ENCODE results near the gene KIAA0930.
"Not testable (repeated sequence)": the region's sequence is repeated elsewhere in the genome, so short reads cannot be mapped to it uniquely, and the experiment has no call there.

KIAA0930 gene

DNA sequence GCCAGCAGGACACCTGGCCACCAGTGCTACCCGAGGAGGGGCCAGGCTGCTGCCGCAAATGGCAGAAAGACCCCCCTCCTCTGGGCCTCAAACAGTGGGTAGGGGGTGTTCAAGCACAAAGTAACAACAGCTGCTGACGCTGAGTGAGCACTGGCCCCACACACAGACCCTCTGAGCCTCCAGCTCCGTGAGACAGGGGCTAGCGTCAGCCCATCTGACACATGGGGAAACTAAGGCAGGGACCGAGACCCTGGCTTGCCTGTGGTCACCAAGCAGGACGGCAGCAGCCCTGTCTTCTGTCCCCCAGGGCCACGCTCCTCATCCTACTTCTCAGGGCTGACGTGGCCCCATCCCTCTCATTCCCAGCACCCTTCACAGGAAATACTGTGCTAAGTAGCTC, 40.5 kb downstream of the KIAA0930 start:
- no peak for DNase-seq

DNA sequence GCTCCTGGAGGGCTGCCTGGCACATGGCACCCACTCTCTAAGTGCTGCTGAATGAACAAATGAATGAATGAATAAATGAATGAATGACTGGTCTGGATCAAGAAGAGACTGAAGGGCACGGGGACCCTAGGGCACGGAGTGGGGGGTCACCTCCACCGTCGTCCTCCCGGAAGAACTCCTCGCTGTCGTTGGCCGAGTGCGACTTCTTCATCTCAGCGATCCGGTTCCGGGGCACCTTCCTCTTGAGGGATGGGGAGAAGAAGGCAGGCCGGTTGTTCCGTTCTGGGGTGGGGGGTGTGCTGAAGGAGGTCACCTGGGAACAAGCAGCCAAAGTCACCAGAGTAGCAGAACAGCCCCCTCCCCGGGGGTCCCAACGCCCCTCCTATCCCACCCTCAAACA, 41.0 kb downstream of the KIAA0930 start:
- no peak for DNase-seq

DNA sequence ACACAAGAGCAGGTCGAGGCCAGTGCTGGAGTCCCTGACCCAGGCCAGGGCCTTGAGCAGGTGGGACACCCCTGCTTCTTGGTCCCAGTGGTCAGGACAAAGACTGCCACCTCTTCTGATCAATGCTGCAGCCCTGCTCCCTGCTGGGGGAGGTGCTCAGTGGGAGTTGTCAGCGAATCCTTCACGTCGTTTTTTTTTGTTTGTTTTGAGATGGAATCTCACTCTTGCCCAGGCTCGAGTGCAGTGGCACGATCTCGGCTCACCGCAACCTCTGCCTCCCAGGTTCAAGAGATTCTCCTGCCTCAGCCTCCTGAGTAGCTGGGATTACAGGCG, 42.3 kb downstream of the KIAA0930 start:
- DNase-seq, result no peak

DNA sequence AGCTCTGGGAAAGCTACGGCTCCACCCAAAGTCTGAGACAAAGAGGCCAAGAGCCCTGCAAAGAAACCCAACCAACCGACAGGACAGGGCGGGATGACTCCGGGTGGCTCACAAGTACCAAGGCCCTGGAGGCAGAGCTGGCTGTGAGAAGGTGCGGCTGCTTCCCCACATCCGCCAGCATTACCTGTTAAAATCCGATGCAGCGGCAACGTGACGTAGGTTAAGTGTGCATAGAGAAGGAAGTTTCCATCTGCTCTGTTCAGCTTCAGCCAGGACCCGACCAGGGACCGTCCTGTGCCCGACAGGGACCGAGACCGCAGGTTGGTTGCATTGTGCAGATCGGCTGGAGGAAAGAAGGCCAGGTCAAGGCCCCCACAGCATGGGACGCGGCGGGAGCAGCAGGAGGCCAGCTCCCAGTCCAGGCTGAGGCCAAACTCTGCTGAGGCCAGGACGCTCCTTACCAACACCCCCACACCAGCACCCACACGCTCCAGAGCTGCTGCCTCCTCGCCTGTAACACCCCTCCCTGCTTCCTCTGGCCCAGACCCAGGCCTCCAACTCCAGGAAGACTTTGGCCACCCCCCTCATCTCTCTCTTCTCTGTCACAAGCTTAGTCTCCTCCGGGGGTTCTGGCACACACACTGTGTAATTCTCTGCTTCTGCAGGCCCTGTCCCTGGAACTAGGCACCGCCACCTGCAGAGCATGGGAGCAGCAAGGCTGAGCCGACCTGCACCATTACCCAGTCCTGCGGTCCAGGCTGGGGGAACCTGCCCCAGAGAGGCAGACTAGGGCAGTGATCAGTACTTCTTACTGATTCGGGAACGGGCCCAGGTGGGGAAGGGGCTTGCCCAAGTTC, 42.9 kb downstream of the KIAA0930 start:
- DNase-seq, result no peak

DNA sequence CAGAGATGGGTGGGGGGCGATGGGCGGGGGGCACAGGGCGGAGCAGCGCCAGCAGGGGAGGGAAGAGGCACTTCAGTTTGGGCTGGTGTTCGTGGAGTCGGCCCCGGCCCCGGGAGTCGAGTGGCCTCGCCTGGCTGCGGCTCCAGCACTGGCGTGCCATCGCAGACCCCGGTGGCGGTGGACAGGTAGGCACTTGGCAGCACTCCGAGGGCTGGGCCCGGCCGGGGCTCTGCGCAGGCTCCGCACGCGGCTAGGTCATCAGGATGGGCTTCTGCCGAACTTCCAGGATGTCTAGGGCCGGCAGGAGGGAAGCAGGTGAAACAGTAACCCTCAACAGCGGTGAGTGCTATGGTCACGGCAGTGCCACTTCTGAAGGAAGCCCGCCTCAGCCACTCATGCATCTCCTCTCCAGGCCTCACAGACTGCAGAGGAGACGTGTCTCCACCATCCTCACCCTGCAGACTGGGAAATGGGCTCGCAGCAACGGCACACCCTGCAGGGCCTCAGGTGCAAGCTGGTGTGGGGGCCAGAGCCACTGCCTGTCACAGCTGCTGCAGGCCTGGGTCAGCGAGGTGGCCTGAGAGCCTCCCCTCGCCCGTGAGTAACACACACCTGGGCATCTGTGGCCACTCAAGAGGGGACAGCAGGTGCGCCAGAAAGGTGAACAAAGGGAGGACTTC, 43.6 kb downstream of the KIAA0930 start:
- DNase-seq, result no peak

DNA sequence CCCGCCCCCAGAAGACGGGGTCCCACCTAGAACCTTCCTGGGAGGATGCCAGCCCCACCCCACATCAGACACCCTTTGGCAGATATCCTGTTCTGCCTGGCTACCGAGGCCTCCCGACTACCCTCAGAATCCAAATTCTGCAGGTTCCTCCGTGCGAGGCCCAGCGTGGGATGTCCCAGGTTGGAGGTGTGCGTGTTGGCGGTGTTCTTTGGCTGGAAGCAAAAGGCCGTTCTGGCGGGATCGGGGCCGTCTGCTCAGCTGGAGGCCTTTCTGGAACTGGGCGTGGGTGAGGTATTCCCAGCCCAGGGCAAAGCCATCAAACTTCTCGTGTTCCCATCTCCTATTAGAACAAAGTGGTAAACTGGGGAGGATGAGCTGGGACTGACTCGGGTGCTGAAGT, 44.4 kb downstream of the KIAA0930 start:
- no peak for DNase-seq

DNA sequence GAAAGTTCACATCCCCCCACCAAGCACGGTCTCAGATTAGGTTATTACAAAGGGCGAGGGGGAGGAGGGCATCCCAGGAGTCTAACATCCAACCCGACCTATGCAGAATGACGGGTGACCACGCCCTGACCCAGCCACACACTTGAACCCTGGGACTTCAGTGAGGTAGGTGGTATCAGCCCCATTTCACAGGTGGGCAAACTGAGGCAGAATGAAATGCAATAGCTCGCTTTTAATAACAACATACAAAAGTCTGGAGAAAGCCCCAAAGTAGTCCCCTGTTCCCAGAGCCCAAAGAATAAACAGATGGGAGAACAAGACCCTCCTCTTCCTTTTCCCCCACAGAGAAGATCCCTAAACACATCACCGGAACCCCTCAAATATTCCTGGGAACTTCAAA, 45.1 kb downstream of the KIAA0930 start:
- no peak for DNase-seq

DNA sequence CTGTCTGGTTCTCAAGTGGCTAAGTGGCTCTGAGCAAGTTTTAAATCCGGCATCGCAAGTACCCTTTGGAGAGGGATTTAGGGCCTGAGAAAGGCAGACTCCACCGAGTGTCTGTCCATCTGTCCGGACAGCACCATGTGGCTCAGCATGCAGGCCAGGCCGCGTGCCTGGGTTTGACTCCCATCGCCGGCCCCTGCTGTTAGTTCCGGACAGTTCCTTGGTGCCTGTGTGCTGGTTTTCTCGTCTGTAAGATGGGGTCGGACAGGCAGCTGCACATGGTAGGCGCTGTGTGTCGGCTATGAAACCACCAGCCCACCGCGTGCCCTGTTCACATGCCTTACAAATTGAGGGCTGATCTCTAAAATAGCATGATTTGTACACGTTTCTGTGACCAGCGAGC, 46.0 kb downstream of the KIAA0930 start:
- DNase-seq, result no peak

DNA sequence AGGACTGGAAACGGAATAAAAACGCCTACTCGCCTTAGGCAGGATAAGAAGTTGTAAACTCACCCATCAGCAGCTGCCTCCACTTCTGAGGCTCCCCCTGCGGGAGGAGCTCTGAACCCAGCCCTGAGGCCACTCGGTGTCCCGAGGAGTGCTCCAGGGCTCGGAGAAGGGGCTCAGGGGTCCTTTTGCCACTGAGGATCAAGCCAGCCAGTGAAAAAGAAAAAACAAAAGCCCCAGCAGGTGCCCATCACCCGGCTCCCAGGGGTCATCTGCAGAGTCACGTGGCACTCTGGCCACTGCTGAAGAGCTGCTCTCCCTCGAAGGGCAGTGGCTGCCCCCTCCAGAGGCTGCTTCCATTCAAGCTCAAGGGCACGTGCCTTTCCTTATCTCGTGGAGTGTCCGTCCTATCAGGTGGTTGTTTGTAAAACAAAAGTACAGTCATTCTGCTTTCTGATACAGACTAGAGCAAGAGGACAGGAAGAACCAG, 48.0 kb downstream of the KIAA0930 start:
- no peak for DNase-seq

DNA sequence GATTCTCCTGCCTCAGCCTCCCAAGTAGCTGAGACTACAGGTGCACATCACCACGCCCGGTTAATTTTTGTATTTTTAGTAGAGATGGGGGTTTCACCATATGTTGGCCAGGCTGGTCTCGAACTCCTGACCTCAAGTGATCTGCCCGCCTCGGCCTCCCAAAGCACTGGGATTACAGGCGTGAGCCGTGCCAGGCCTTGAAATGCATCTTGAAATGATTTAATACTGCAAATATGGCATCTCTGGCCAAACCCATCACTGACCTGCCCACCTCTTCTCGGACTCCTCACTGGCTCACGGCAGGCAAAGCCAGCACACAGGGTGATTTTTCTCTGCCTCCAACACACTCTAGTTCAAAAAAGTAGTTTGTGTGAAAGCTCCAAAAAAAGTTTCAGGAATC, 48.9 kb downstream of the KIAA0930 start:
- not testable (repeated sequence) for DNase-seq

DNA sequence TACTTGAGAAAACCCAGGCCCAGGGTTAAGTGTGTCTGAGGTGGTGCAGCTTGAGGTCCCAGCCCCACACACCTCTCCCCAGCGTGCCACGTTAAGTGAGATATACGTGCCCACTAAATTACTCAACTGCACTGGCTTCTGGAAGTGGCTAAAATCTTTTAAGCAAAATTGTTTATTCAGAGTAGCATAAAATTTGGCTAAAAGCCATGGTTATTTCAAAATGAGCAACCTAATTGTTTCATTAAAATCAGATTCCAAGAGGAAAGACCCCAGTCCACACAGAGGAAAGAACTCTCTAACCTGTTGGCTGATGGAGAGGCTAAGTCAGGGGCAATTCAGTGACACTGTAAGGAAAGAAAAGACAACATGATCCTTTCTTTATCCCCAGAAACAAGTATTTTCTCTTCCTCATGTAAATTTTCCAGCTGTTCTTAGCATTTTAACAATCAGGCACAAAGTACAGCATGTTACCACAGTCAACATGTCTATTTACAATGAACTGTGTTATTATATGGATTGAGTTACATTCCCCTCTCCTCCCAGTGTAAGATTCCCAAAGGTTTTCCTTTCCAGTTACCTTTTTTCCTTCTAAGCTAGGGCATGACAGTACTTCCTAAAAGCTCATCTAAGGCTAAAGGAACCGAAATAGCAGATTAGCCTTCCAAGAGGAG, 50.4 kb downstream of the KIAA0930 start:
- DNase-seq, result no peak

DNA sequence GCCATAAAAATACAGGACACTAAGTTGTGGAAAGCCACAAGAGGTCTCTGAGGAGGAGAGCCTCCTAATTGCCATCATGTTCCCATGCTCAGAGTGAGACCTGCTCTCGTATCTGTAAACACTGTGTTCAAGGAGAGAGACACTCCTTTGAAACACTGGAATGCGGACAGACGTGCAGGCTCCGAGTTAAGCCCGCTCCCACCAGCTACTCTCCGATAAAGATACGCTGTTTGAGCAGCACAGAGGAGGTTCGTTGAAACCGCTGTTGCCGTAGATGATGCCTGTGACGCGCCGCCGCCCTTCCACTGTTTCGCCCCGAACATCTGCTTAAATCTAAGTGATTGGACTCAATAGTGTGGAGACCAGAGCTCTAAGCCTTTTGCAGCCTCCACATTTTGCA, 51.9 kb downstream of the KIAA0930 start:
- no peak for DNase-seq

DNA sequence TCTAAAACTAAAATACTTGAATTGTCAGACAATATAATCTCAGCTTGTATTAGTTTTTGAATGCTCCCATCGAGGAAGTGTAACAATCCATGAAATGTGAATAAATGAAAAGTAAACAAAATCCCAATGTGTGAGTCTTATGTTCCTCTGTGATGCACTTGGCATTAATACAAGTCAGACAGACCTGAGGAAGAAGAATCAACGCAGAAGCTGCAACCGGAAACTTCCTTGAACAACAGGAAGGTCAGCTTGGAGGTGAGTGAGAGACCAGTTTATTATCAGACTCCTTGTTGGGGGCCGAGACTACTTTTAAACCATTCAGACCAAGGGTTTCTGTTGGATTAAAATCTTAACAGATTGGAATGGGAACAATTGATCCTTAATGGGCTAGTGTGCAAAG, 52.8 kb downstream of the KIAA0930 start:
- no peak for DNase-seq

DNA sequence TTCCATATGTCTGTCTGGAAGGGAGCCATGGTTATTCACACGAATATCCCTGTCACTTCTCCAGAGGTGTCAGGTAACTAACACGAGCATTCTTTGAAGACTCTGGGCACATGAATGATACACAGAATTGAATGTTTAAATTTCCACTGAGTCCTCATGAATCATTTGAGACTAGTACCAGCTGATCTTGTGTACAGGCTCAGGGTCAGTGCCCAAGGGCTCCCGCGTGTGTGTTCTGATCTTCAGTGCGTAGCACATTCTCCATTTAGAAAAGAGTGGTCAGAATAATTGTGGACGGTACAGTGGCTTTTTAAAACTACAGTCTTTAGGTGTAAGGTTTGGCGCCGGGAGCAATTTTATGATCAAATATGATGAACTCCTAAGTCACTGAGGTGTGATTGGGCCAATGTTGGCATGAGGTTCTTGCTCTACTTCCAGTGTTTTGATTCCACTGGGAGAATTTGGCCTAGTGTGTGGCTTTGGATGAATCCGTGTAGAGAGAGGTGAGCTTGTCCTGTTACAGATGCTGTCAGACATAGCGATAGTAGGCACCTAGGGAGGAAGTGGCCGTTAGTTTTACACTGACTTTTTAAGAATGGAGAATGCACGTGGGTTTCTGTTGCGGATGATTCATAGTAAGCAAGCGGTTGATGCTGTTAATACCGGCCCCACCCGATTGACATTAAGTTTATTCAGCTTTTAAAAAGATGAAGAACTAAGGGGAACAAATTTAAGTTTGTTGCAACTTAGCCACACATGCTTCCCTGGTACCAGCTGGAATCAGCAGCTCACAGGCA, 54.8 kb downstream of the KIAA0930 start:
- no peak for DNase-seq

DNA sequence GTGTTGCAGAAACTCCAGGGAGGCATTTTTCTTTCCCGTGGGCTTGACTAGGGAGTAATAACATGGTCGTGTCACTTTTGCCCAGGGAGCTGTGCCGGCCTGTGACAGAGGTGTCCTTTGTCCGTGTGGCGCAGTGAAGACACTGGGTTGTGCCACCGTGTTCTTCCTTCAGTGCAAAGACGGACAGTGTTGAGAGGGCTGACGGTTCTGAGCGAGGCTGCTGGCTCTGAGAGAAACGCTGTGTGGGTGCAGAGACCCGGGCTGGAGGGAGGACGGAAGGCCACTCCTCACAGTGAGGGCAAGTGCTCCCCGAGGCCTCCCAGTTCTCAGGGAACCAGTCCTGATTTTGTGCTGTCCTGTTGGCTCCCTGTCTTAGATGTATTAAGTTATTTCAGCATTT, 56.7 kb downstream of the KIAA0930 start:
- no peak for DNase-seq

DNA sequence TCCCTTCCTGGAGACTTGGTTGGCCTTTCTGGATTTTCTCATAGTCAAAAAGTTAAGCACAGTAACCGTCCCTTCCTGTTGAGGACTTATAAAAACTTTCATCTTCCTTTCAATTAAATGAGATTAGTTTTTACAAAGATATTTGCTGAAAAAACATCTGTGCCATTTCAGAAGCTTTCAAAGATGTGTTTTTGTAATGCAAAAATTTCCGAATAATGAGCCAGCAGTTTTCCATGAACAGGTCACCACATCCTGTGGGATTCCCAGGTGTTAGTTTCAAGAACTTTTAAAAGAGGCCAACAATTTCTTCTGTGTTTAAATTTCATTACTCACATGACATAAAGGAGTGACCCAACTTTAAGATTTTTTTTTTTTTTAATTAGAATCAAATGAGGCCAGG, 58.9 kb downstream of the KIAA0930 start:
- DNase-seq, result no peak

DNA sequence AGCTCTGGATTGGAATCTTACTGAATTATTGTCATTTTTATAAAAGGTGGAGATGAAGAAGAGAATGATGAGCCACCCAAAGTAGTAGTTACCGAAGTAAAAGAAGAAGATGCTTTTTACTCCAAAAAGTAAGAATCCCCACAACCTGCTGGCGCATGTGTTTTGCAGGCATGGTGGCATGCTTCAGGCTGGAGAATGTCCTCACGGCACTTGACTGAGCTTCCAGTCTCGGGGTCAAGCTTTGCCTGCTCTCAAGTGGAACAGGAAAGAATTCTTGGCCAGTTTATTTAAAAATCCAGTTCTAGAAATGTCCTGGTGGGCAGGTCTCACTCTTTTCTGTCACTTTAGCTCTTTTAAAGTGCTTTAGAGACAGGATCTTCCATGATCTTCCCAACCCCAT, 59.5 kb downstream of the KIAA0930 start:
- DNase-seq, result no peak

DNA sequence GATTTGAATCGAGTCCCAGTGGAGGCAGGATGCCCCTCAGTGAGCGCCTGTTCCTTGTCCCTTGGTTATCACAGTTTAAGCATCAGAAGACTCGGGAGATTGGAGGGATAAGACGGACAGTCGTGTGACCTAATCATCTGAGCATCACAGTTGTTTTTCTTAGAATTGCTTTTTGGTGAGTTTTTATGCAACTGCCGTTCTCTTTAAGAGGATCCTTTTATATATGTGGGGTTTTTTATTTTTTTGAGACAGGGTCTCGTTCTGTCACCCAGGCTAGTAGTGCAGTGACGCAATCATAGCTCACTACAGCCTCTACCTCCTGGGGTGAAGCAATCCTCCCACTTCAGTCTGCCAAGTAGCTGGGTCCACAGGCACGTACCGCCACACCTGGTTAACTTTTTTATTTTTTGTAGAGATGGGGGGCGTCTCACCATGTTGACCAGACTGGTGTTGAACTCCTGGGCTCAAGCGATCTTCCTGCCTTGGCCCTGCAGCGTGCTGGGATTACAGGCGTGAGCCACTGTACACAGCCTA, 60.5 kb downstream of the KIAA0930 start:
- DNase-seq, result no peak

DNA sequence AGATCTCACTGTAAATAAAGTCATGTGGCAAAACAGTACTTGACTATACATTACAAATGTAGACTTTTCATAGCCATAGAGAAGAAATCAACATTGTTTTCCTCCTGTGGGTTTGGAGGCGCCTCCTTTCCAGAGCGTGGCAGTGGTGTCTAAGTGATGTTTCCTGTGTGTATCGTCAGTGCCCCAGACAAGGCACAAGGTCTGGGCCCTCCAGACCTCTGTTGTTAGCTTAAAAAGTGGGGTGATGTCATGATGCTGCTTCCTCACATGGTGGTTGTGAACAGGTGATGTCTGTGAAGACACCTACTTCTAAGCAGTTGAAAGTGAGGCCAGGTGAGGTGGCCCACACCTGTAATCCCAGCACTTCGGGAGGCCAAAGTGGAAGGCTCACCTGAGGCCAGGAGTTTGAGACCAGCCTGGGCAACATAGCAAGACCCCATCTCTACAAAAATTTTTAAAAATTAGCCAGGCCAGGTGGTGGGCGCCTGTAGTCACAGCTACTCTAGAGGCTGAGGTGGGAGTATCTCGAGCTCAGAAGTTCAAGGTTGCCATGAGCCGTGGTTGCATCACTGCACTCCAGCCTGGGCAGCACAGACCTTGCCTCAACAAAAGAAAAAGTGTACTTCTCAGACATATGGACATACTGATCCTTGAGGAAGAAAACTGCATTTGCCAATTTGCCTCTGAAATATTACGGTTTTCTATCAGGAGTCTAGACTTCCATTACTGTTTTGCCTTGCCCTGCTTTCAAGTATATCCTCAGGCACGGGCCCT, 61.2 kb downstream of the KIAA0930 start:
- DNase-seq, result no peak

DNA sequence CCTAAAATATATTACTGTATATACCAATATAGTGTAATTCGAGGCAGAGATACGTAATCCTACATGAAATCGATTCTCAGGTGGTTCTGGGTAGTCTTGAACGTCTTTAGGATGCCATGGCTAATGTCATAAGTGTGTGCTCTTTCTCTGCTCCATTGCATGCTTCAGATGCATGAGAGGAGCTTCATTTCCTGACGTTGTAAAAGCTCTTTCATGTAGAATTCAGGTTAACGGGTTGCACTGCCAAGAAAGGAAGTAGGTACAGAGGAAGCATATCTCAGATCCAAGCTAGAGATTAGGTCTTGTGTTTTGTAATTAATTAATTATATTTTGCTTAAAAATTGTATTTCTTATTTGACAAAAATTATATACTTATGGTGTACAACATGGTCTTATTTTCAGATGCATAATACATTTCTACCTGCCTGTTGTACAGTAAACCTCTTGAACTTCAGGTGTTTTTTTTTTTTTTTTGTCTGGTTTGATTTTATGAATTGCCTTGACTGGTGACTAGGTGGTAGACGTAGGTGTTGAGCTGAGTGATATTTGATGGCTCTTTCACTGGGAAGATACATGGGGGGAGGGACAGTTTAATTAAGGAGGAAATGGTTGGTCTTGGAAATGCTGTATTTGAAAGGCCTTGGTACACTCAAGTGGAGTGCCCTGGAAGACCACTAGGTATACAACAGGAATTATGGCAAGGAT, 67.7 kb downstream of the KIAA0930 start:
- no peak for DNase-seq

DNA sequence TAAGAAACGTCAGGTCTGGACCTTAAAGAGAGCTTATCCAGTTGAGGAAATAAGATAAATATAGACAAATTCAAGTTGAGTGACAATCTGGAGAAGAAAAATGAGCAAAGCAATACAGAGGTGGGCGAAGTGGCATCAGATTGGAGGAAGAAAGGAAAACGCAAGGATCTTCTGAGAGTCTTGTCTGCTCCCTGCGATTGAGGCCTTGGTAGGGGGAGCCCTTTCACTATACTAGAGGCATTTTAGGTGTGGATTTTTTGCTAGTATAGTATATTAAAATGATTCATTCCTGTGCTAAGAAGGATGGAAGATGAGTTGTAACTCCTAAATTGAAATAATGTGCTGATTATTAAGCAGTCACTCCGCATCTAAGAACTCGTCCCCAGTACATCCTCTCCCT, 68.9 kb downstream of the KIAA0930 start:
- DNase-seq, result no peak
